Psoas muscle (tissue), 8 donors: ENCODE results near the gene TCF12. TPM values are rescaled to one million over a fixed set of nuclear protein-coding genes. Genes with fewer than 3 reads are reported as not detected.

Source experiments
- ATAC-seq, 4 donors: fragments of 200-7000 bp; cut with Tn5 transposase; one replicate each; pipeline ENCODE4 v1.9.1; 2020; ENCODE audit warnings: moderate library complexity in 3 of 4, mild to moderate bottlenecking in 2 of 4
- DNase-seq, 2 donors: peaks; one replicate each; pipeline ENCODE4 v3.0.0-alpha.2; 2020
- H3K27ac ChIP-seq: fragments of 200-600 bp; one replicate; pipeline ENCODE4 v1.8.0; 2022
- H3K27me3 ChIP-seq, 3 donors: fragments of 200-600 bp in 1 of 3; one replicate each; pipeline versions ENCODE4 v1.6.1 to v1.8.0; 2013 to 2022; ENCODE audit warnings: low read length in 2 of 3, mild to moderate bottlenecking in 2 of 3, moderate library complexity in 1 of 3; ENCODE audit not compliant: insufficient read depth in 3 of 3
- H3K36me3 ChIP-seq, 2 donors: fragments of 200-600 bp in 1 of 2; one replicate each; pipeline versions ENCODE4 v1.6.1 to v1.8.0; 2013 to 2022; ENCODE audit warnings: low read depth in 1 of 2, mild to moderate bottlenecking in 1 of 2, moderate library complexity in 1 of 2; ENCODE audit not compliant: insufficient read depth in 1 of 2
- H3K4me1 ChIP-seq: fragments of 200-600 bp; one replicate; pipeline ENCODE4 v1.8.0; 2022
- H3K4me3 ChIP-seq: fragments of 200-600 bp; one replicate; pipeline ENCODE4 v1.8.0; 2022; ENCODE audit warnings: mild to moderate bottlenecking
- H3K9me3 ChIP-seq: fragments of 200-600 bp; one replicate; pipeline ENCODE4 v1.8.0; 2022
- CTCF ChIP-seq: fragments of 200-600 bp; IDR thresholded peaks from one replicate; pipeline ENCODE4 v1.8.0; 2022; ENCODE audit warnings: antibody characterized with exemption
- WGBS, 3 donors: extraction: QIAGEN DNeasy Blood & Tissue Kit; methylation state at CpG; one replicate each; pipeline versions ENCODE4 v1.1.6 to v1.1.7; 2013; 5-methylcytosine and 5-hydroxymethylcytosine counted together
- intact Hi-C, 2 donors: fragments of 100-400 bp; cut with DNase I; formaldehyde crosslinking; loops; one replicate each; pipeline versions ENCODE4 v1.11.0 to v1.14.2; 2022
- polyA plus RNA-seq, 3 donors: library from polyadenylated mRNA; stranded (reverse); fragments of 200-250 nt; gene quantifications; one replicate each; pipeline ENCODE4 v1.2.3, GENCODE V29; 2013
- total RNA-seq, 4 donors: library from RNA; stranded (reverse); fragmentation: NEBNext Ultra II Directional in 2 of 4; extraction: Animal tissue kit (Norgen Biotek cat#: 25700) in 2 of 4; gene quantifications; one replicate each; pipeline versions ENCODE4 v1.2.1 to v1.2.4, GENCODE V29; 2021 to 2023
- donor health status: healthy with polysubstance abuse.
- donor health status: DM: no; HTN: no; CAD: no; lungs with moderate emphysema.
- donor health status: Bipolar disorder and iron deficiency.
- donor health status: healthy.
- donor health status: DM: yes; HTN: yes; CAD: no.
- donor health status: DM: no; HTN: no; CAD: no.
- donor health status: DM: no; HTN: no; CAD: no.
- donor health status: DM: yes; HTN: yes; CAD: no.

TCF12 gene
- total and polyA plus RNA-seq, 7 donors: 10.5 to 53.1 (median 30.5) TPM

- ATAC-seq (no peak), DNase-seq (no peak)
- H3K36me3 ChIP-seq: peaks cover 0 to 3% of the 10 kb centered on the region in 2 donors
- TF ChIP-seq CTCF: no peak
- H3K27ac ChIP-seq: no peak overlapping the region
- H3K9me3 ChIP-seq: no peaks in the 10 kb centered on the region
- H3K4me1 ChIP-seq: peaks cover 4% of the 10 kb centered on the region
- H3K4me3 ChIP-seq: no peak overlapping the region
- H3K27me3 ChIP-seq: no peaks in the 10 kb centered on the region
- intact Hi-C loops: no loop called here
- 78 to 93% (median 81%) methylated on average over 3 of the region's 3 CpGs for WGBS, 3 donors
Measured at GRCh38 chr15:57167821-57168395, 249.5 kb downstream of the TCF12 start.

- intact Hi-C loops: no loop called here
- Histone ChIP-seq H3K4me1 (peaks cover 4% of the 10 kb centered on the region), H3K27me3 (no peaks in the 10 kb centered on the region), H3K4me3 (no peak overlapping the region), H3K36me3 (peaks cover 0 to 3% of the 10 kb centered on the region in 2 donors), H3K9me3 (no peaks in the 10 kb centered on the region), H3K27ac (no peak overlapping the region)
- 97 to 99% (median 98%) methylated on average over 2 of the region's 2 CpGs for WGBS, 3 donors
- ATAC-seq (no peak), DNase-seq (no peak)
- TF ChIP-seq CTCF: no peak
Measured at GRCh38 chr15:57169643-57170042, 251.2 kb downstream of the TCF12 start.

- intact Hi-C loops: no loop called here
- Histone ChIP-seq H3K9me3 (no peaks in the 10 kb centered on the region), H3K27me3 (no peaks in the 10 kb centered on the region), H3K4me3 (no peak overlapping the region), H3K27ac (no peak overlapping the region), H3K36me3 (peaks cover 0 to 3% of the 10 kb centered on the region in 2 donors), H3K4me1 (peaks cover 4% of the 10 kb centered on the region)
- 93 to 97% (median 93%) methylated on average over 1 of the region's 1 CpG for WGBS, 3 donors
- TF ChIP-seq CTCF: no peak
- ATAC-seq (peak in 1 of 4 donors; percentile 50), DNase-seq (no peak)
Measured at GRCh38 chr15:57171426-57171825, 253.0 kb downstream of the TCF12 start.

- Histone ChIP-seq H3K27me3 (no peaks in the 10 kb centered on the region), H3K4me1 (peaks cover 4% of the 10 kb centered on the region), H3K36me3 (peaks cover 0 to 3% of the 10 kb centered on the region in 2 donors), H3K4me3 (no peak overlapping the region), H3K9me3 (no peaks in the 10 kb centered on the region), H3K27ac (no peak overlapping the region)
- ATAC-seq: no peak
- TF ChIP-seq CTCF: no peak
- 89 to 95% (median 93%) methylated on average over 3 of the region's 3 CpGs for WGBS, 3 donors
- no peak for DNase-seq
- intact Hi-C loops: no loop called here
Measured at GRCh38 chr15:57172925-57173324, 254.5 kb downstream of the TCF12 start.

- ATAC-seq (no peak), DNase-seq (no peak)
- Histone ChIP-seq H3K36me3 (no peaks in the 10 kb centered on the region), H3K4me1 (peaks cover 4% of the 10 kb centered on the region), H3K9me3 (no peaks in the 10 kb centered on the region), H3K4me3 (no peak overlapping the region), H3K27me3 (no peaks in the 10 kb centered on the region), H3K27ac (no peak overlapping the region)
- no peak for TF ChIP-seq CTCF
- intact Hi-C loops: no loop called here
- 94 to 97% (median 95%) methylated on average over 1 of the region's 1 CpG for WGBS, 3 donors
Measured at GRCh38 chr15:57183041-57183440, 264.6 kb downstream of the TCF12 start.
